ENCODE measurements around the gene TMTC1. TPM values are rescaled to one million over a fixed set of nuclear protein-coding genes. Genes with fewer than 3 reads are reported as not detected.

TMTC1 gene
- total and polyA plus RNA-seq, 2 experiments from 2014 or later: 6.8 to 14.0 TPM

- H3K79me2 ChIP-seq: no peaks in the 10 kb centered on the region
- no peak overlapping the region for H3K4me3 ChIP-seq
- no peaks in the 10 kb centered on the region for H3K9me3 ChIP-seq (ENCODE audit: low read depth)
- H4K20me1 ChIP-seq (ENCODE audit: insufficient read depth, poor library complexity, severe bottlenecking): no peaks in the 10 kb centered on the region
- no peak overlapping the region for H3K27ac ChIP-seq
- TF ChIP-seq EZH2 (IDR thresholded peaks at IDR 0.05; ENCODE audit: borderline replicate concordance) (no peak), EZH2phosphoT487 (IDR thresholded peaks at IDR 0.05; ENCODE audit: low read depth, severe bottlenecking, unreplicated experiment) (no peak), CTCF (IDR thresholded peaks at IDR 0.05; ENCODE audit: poor library complexity) (no peak)
- H3K36me3 ChIP-seq (replicated peaks; ENCODE audit: insufficient read depth, low read depth): no peaks in the 10 kb centered on the region
- no peaks in the 10 kb centered on the region for H3K27me3 ChIP-seq
- 86% methylated on average over 2 of the region's 2 CpGs for WGBS (ENCODE audit: low lambda C conversion rate, missing lambda C conversion rate)
- H3K9me2 ChIP-seq (replicated peaks; ENCODE audit: insufficient read depth): no peaks in the 10 kb centered on the region
- no peak for DNase-seq (ENCODE audit: low spot score)
- no peak overlapping the region for H3K4me2 ChIP-seq
- no peaks in the 10 kb centered on the region for H3K4me1 ChIP-seq (ENCODE audit: insufficient read depth)
- H2AFZ ChIP-seq: no peak overlapping the region
These were observed 112.0 kb downstream of the TMTC1 start for GRCh38 chr12:29671742-29672141.

- no peaks in the 10 kb centered on the region for H3K36me3 ChIP-seq (replicated peaks; ENCODE audit: insufficient read depth, low read depth)
- no peak overlapping the region for H3K27ac ChIP-seq
- DNase-seq (ENCODE audit: low spot score): no peak
- 59% methylated on average over 2 of the region's 2 CpGs for WGBS (ENCODE audit: low lambda C conversion rate, missing lambda C conversion rate)
- no peaks in the 10 kb centered on the region for H3K9me2 ChIP-seq (replicated peaks; ENCODE audit: insufficient read depth)
- TF ChIP-seq EZH2 (IDR thresholded peaks at IDR 0.05; ENCODE audit: borderline replicate concordance): no peak
- TF ChIP-seq CTCF (IDR thresholded peaks at IDR 0.05; ENCODE audit: poor library complexity): no peak
- no peak for TF ChIP-seq EZH2phosphoT487 (IDR thresholded peaks at IDR 0.05; ENCODE audit: low read depth, severe bottlenecking, unreplicated experiment)
- H3K9me3 ChIP-seq (ENCODE audit: low read depth): no peaks in the 10 kb centered on the region
- no peaks in the 10 kb centered on the region for H3K27me3 ChIP-seq
- H3K4me3 ChIP-seq: no peak overlapping the region
- no peaks in the 10 kb centered on the region for H3K79me2 ChIP-seq
- no peaks in the 10 kb centered on the region for H3K4me1 ChIP-seq (ENCODE audit: insufficient read depth)
- H2AFZ ChIP-seq: no peak overlapping the region
- H4K20me1 ChIP-seq (ENCODE audit: insufficient read depth, poor library complexity, severe bottlenecking): no peaks in the 10 kb centered on the region
- no peak overlapping the region for H3K4me2 ChIP-seq
These were observed 116.7 kb downstream of the TMTC1 start for GRCh38 chr12:29667011-29667410.

GRCh38 chr12:29665107-29665506 lies 118.6 kb downstream of the TMTC1 start:
- Histone ChIP-seq H3K4me3 (no peak overlapping the region), H3K79me2 (no peaks in the 10 kb centered on the region), H3K27me3 (no peaks in the 10 kb centered on the region), H3K4me2 (no peak overlapping the region), H2AFZ (no peak overlapping the region), H3K9me2 (replicated peaks; ENCODE audit: insufficient read depth) (no peaks in the 10 kb centered on the region), H3K9me3 (ENCODE audit: low read depth) (no peaks in the 10 kb centered on the region), H4K20me1 (ENCODE audit: insufficient read depth, poor library complexity, severe bottlenecking) (no peaks in the 10 kb centered on the region), H3K4me1 (ENCODE audit: insufficient read depth) (no peaks in the 10 kb centered on the region), H3K36me3 (replicated peaks; ENCODE audit: insufficient read depth, low read depth) (no peaks in the 10 kb centered on the region), H3K27ac (no peak overlapping the region)
- WGBS (ENCODE audit: low lambda C conversion rate, missing lambda C conversion rate): 96% methylated on average over 5 of the region's 5 CpGs
- no peak for TF ChIP-seq EZH2phosphoT487 (IDR thresholded peaks at IDR 0.05; ENCODE audit: low read depth, severe bottlenecking, unreplicated experiment)
- no peak for TF ChIP-seq EZH2 (IDR thresholded peaks at IDR 0.05; ENCODE audit: borderline replicate concordance)
- TF ChIP-seq CTCF (IDR thresholded peaks at IDR 0.05; ENCODE audit: poor library complexity): no peak
- no peak for DNase-seq (ENCODE audit: low spot score)

All from hepatocyte (in vitro differentiated cells).